ENCODE data around the gene EVC2.

EVC2 gene

GRCh38 chr4:5693871-5694270 lies 14.5 kb downstream of the EVC2 start:
- no peak overlapping the region for H3K4me3 ChIP-seq (ENCODE audit: control insufficient read depth in 1 of 7, extremely low read depth in 1 of 7, insufficient read depth in 4 of 7, low read depth in 2 of 7, low read length in 6 of 7)
- ChIA-PET POLR2A (no interaction called here), CTCF (no interaction called here)
- no peaks in the 10 kb centered on the region for H3K4me1 ChIP-seq (ENCODE audit: control extremely low read depth in 1 of 4, control insufficient read depth in 4 of 4, insufficient read depth in 4 of 4, low read length in 3 of 4)
- DNase-seq, result no peak
- no peaks in the 10 kb centered on the region for H3K9me3 ChIP-seq (ENCODE audit: control extremely low read depth in 1 of 5, control insufficient read depth in 4 of 5, insufficient read depth in 2 of 5, low read depth in 1 of 5, low read length in 4 of 5)
- no peak overlapping the region for H3K27ac ChIP-seq (ENCODE audit: insufficient read depth in 1 of 2, low read depth in 1 of 2, low read length in 2 of 2, poor library complexity in 1 of 2, severe bottlenecking in 2 of 2)
- H3K36me3 ChIP-seq (ENCODE audit: control insufficient read depth in 4 of 4, insufficient read depth in 4 of 4, low read length in 3 of 4), result peaks cover 0 to 24% (median 0%) of the 10 kb centered on the region in 4 experiments
- H3K27me3 ChIP-seq (replicated peaks in 2 of 5; ENCODE audit: control insufficient read depth in 4 of 5, insufficient read depth in 5 of 5, low read length in 4 of 5), result no peaks in the 10 kb centered on the region
- WGBS (ENCODE audit: insufficient coverage), result 100% methylated on average over 1 of the region's 4 CpGs

- ChIA-PET POLR2A (no interaction called here), CTCF (no interaction called here)
- Histone ChIP-seq H3K9me3 (ENCODE audit: control extremely low read depth in 1 of 5, control insufficient read depth in 4 of 5, insufficient read depth in 2 of 5, low read depth in 1 of 5, low read length in 4 of 5) (no peaks in the 10 kb centered on the region), H3K4me1 (ENCODE audit: control extremely low read depth in 1 of 4, control insufficient read depth in 4 of 4, insufficient read depth in 4 of 4, low read length in 3 of 4) (no peaks in the 10 kb centered on the region), H3K27me3 (replicated peaks in 2 of 5; ENCODE audit: control insufficient read depth in 4 of 5, insufficient read depth in 5 of 5, low read length in 4 of 5) (no peaks in the 10 kb centered on the region), H3K4me3 (ENCODE audit: control insufficient read depth in 1 of 7, extremely low read depth in 1 of 7, insufficient read depth in 4 of 7, low read depth in 2 of 7, low read length in 6 of 7) (no peak overlapping the region), H3K36me3 (ENCODE audit: control insufficient read depth in 4 of 4, insufficient read depth in 4 of 4, low read length in 3 of 4) (peaks cover 0 to 28% (median 0%) of the 10 kb centered on the region in 4 experiments), H3K27ac (ENCODE audit: insufficient read depth in 1 of 2, low read depth in 1 of 2, low read length in 2 of 2, poor library complexity in 1 of 2, severe bottlenecking in 2 of 2) (no peak overlapping the region)
- no peak for DNase-seq
- 98% methylated on average over 6 of the region's 7 CpGs for WGBS (ENCODE audit: insufficient coverage)
Observed at GRCh38 chr4:5691491-5692132, 16.7 kb downstream of the EVC2 start.

- 100% methylated on average over 7 of the region's 8 CpGs for WGBS (ENCODE audit: insufficient coverage)
- Histone ChIP-seq H3K36me3 (ENCODE audit: control insufficient read depth in 4 of 4, insufficient read depth in 4 of 4, low read length in 3 of 4) (peaks cover 0 to 37% (median 0%) of the 10 kb centered on the region in 4 experiments), H3K27me3 (replicated peaks in 2 of 5; ENCODE audit: control insufficient read depth in 4 of 5, insufficient read depth in 5 of 5, low read length in 4 of 5) (no peaks in the 10 kb centered on the region), H3K4me1 (ENCODE audit: control extremely low read depth in 1 of 4, control insufficient read depth in 4 of 4, insufficient read depth in 4 of 4, low read length in 3 of 4) (no peaks in the 10 kb centered on the region), H3K27ac (ENCODE audit: insufficient read depth in 1 of 2, low read depth in 1 of 2, low read length in 2 of 2, poor library complexity in 1 of 2, severe bottlenecking in 2 of 2) (no peak overlapping the region), H3K4me3 (ENCODE audit: control insufficient read depth in 1 of 7, extremely low read depth in 1 of 7, insufficient read depth in 4 of 7, low read depth in 2 of 7, low read length in 6 of 7) (no peak overlapping the region), H3K9me3 (ENCODE audit: control extremely low read depth in 1 of 5, control insufficient read depth in 4 of 5, insufficient read depth in 2 of 5, low read depth in 1 of 5, low read length in 4 of 5) (peaks cover 0 to 6% (median 3%) of the 10 kb centered on the region in 5 experiments)
- ChIA-PET CTCF (no interaction called here), POLR2A (no interaction called here)
- DNase-seq, result no peak
Observed at GRCh38 chr4:5689065-5689464, 19.3 kb downstream of the EVC2 start.

- CTCF ChIA-PET, result no interaction called here
Observed at GRCh38 chr4:5686338-5686737, 22.0 kb downstream of the EVC2 start.

GRCh38 chr4:5685296-5685695 lies 23.1 kb downstream of the EVC2 start:
- WGBS (ENCODE audit: insufficient coverage), result 98% methylated on average over 7 of the region's 9 CpGs
- no peaks in the 10 kb centered on the region for H3K4me1 ChIP-seq (ENCODE audit: control extremely low read depth in 1 of 4, control insufficient read depth in 4 of 4, insufficient read depth in 4 of 4, low read length in 3 of 4)
- peaks cover 0 to 36% (median 0%) of the 10 kb centered on the region in 4 experiments for H3K36me3 ChIP-seq (ENCODE audit: control insufficient read depth in 4 of 4, insufficient read depth in 4 of 4, low read length in 3 of 4)
- H3K4me3 ChIP-seq (ENCODE audit: control insufficient read depth in 1 of 7, extremely low read depth in 1 of 7, insufficient read depth in 4 of 7, low read depth in 2 of 7, low read length in 6 of 7), result no peak overlapping the region
- H3K27me3 ChIP-seq (replicated peaks in 2 of 5; ENCODE audit: control insufficient read depth in 4 of 5, insufficient read depth in 5 of 5, low read length in 4 of 5), result no peaks in the 10 kb centered on the region
- H3K27ac ChIP-seq (ENCODE audit: insufficient read depth in 1 of 2, low read depth in 1 of 2, low read length in 2 of 2, poor library complexity in 1 of 2, severe bottlenecking in 2 of 2), result no peak overlapping the region
- peaks cover 0 to 6% (median 3%) of the 10 kb centered on the region in 5 experiments for H3K9me3 ChIP-seq (ENCODE audit: control extremely low read depth in 1 of 5, control insufficient read depth in 4 of 5, insufficient read depth in 2 of 5, low read depth in 1 of 5, low read length in 4 of 5)
- ChIA-PET CTCF (no interaction called here), POLR2A (no interaction called here)
- no peak for DNase-seq

More at GRCh38 chr4:5686338-5686737, 22.0 kb downstream of the EVC2 start:
- Histone ChIP-seq H3K4me3 (ENCODE audit: control insufficient read depth in 1 of 7, extremely low read depth in 1 of 7, insufficient read depth in 4 of 7, low read depth in 2 of 7, low read length in 6 of 7) (no peak overlapping the region), H3K36me3 (ENCODE audit: control insufficient read depth in 4 of 4, insufficient read depth in 4 of 4, low read length in 3 of 4) (peaks cover 0 to 28% (median 0%) of the 10 kb centered on the region in 4 experiments), H3K9me3 (ENCODE audit: control extremely low read depth in 1 of 5, control insufficient read depth in 4 of 5, insufficient read depth in 2 of 5, low read depth in 1 of 5, low read length in 4 of 5) (peaks cover 0 to 6% (median 3%) of the 10 kb centered on the region in 5 experiments), H3K27ac (ENCODE audit: insufficient read depth in 1 of 2, low read depth in 1 of 2, low read length in 2 of 2, poor library complexity in 1 of 2, severe bottlenecking in 2 of 2) (no peak overlapping the region), H3K4me1 (ENCODE audit: control extremely low read depth in 1 of 4, control insufficient read depth in 4 of 4, insufficient read depth in 4 of 4, low read length in 3 of 4) (no peaks in the 10 kb centered on the region), H3K27me3 (replicated peaks in 2 of 5; ENCODE audit: control insufficient read depth in 4 of 5, insufficient read depth in 5 of 5, low read length in 4 of 5) (no peaks in the 10 kb centered on the region)
- WGBS (ENCODE audit: insufficient coverage), result 93% methylated on average over 3 of the region's 6 CpGs
- POLR2A ChIA-PET, result no interaction called here
- DNase-seq, result no peak

- ChIA-PET CTCF (no interaction called here), POLR2A (no interaction called here)
- DNase-seq, result no peak
- peaks cover 0 to 27% (median 0%) of the 10 kb centered on the region in 4 experiments for H3K36me3 ChIP-seq (ENCODE audit: control insufficient read depth in 4 of 4, insufficient read depth in 4 of 4, low read length in 3 of 4)
- H3K9me3 ChIP-seq (ENCODE audit: control extremely low read depth in 1 of 5, control insufficient read depth in 4 of 5, insufficient read depth in 2 of 5, low read depth in 1 of 5, low read length in 4 of 5), result peaks cover 0 to 6% (median 3%) of the 10 kb centered on the region in 5 experiments
- H3K27ac ChIP-seq (ENCODE audit: insufficient read depth in 1 of 2, low read depth in 1 of 2, low read length in 2 of 2, poor library complexity in 1 of 2, severe bottlenecking in 2 of 2), result no peak overlapping the region
- no peaks in the 10 kb centered on the region for H3K4me1 ChIP-seq (ENCODE audit: control extremely low read depth in 1 of 4, control insufficient read depth in 4 of 4, insufficient read depth in 4 of 4, low read length in 3 of 4)
- H3K4me3 ChIP-seq (ENCODE audit: control insufficient read depth in 1 of 7, extremely low read depth in 1 of 7, insufficient read depth in 4 of 7, low read depth in 2 of 7, low read length in 6 of 7), result no peak overlapping the region
- H3K27me3 ChIP-seq (replicated peaks in 2 of 5; ENCODE audit: control insufficient read depth in 4 of 5, insufficient read depth in 5 of 5, low read length in 4 of 5), result no peaks in the 10 kb centered on the region
- WGBS (ENCODE audit: insufficient coverage), result 84% methylated on average over 7 of the region's 10 CpGs
Observed at GRCh38 chr4:5683566-5683965, 24.8 kb downstream of the EVC2 start.

- WGBS (ENCODE audit: insufficient coverage), result 94% methylated on average over 6 of the region's 10 CpGs
- Histone ChIP-seq H3K4me3 (ENCODE audit: control insufficient read depth in 1 of 7, extremely low read depth in 1 of 7, insufficient read depth in 4 of 7, low read depth in 2 of 7, low read length in 6 of 7) (no peak overlapping the region), H3K36me3 (ENCODE audit: control insufficient read depth in 4 of 4, insufficient read depth in 4 of 4, low read length in 3 of 4) (peaks cover 0 to 11% (median 4%) of the 10 kb centered on the region in 4 experiments), H3K27me3 (replicated peaks in 2 of 5; ENCODE audit: control insufficient read depth in 4 of 5, insufficient read depth in 5 of 5, low read length in 4 of 5) (no peaks in the 10 kb centered on the region), H3K4me1 (ENCODE audit: control extremely low read depth in 1 of 4, control insufficient read depth in 4 of 4, insufficient read depth in 4 of 4, low read length in 3 of 4) (no peaks in the 10 kb centered on the region), H3K9me3 (ENCODE audit: control extremely low read depth in 1 of 5, control insufficient read depth in 4 of 5, insufficient read depth in 2 of 5, low read depth in 1 of 5, low read length in 4 of 5) (no peaks in the 10 kb centered on the region), H3K27ac (ENCODE audit: insufficient read depth in 1 of 2, low read depth in 1 of 2, low read length in 2 of 2, poor library complexity in 1 of 2, severe bottlenecking in 2 of 2) (no peak overlapping the region)
- POLR2A ChIA-PET, result interaction anchor here (0.6 kb wide), 1 partner anchor 90 kb away, joined by 5 read pairs; no protein-coding TSS in a partner anchor
- CTCF ChIA-PET, result interaction anchor here (1.4 kb wide), 1 partner anchor 21 kb away, joined by 4 read pairs; no protein-coding TSS in a partner anchor
- DNase-seq, result no peak
Observed at GRCh38 chr4:5678977-5679376, 29.4 kb downstream of the EVC2 start.
